GM19025 (cell line): ENCODE results near the gene KLK7.

ENCODE experiments used
- ATAC-seq: cut with Tn5 transposase; IDR thresholded peaks from one replicate; pipeline ENCODE4 v1.9.1; 2021; ENCODE audit warnings: mild to moderate bottlenecking, low read depth, moderate library complexity; ENCODE audit not compliant: unreplicated experiment

KLK7 gene

DNA sequence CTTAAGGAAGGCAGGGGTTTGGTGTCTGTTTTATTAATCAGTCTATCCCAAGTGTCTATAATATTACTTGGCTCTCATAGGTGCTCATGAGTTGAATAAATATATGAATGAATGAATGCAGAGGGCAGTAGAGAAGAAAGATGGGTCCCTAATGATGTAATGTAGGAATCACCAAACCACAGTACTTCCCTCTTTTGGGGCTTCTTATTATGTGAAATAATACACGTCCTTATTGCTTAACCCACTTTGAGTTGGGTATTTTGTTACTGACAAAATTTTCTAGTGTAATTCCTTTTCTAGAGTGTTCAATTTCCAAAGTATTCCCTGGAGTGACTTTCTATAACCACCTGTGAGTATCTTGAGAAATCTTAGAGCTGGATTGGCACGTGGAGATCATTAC is 44.1 kb downstream of the KLK7 start:
- ATAC-seq = no peak

DNA sequence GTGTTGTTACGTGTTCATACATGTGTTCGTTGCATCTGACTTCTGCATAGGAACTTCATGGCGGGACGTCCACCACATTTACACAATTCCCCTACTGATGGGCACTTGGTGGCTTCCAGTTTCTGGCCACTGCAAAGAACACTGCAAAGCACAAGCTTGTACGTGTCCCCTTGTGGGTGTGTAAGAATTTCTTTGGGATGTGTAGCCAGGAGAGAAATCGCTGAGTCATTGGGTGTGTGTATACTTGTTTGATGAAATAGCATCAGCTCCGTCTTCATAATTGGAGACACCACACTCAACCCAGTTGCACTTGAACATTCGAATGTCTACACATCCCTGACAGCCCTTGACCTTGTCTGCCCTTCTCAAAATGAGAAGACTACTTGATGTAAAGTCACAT is 50.1 kb downstream of the KLK7 start:
- ATAC-seq = no peak

DNA sequence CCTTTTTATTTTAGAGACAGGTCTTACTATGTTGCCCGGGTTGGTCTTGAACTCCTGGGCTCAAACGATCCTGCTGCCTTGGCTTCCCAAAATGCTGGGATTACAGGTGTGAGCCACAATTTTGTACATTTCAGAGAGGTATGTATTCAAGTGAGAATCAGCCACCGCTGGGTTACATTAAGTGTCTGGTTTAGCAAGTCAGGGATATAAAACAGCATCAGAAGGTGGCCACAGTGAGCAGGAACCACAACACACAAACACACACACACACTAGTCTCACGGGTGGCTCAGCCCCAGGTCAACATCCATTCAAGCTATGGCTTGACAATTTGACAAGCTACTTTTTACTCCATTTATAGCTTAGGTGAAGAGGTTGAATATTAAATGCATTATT is 51.0 kb downstream of the KLK7 start:
- no peak for ATAC-seq

DNA sequence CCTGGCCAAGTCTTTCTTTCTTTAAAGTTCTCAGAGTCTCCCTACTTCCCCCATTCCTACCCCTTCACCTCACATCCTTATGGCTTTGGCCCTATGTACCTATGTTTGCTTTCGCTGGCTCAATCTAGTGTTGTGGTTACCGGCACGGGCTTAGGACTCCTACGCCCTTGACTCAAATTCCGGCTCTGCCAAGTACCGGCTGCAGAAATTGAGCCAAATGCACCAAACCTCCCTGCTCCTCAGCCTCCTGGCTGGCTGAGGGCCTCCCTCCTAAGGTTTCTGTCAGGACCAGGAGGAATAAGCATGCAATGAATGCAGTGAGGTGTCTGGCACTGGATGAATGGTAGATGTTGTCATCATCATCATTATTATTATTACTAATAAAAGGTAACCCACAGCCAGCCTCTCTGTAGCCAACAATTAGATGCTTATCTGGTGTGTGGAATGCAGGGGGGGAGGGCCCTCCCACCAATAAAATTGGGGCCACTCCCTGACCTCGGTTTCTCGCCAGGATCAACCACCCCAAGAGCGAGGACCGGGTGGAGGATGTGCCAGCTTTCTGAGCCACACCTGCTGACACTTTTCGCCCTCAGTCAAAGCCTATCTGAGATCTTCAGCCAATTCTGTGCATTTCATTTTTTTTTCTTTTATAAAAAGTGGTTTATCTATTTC is 51.6 kb downstream of the KLK7 start:
- ATAC-seq = no peak

DNA sequence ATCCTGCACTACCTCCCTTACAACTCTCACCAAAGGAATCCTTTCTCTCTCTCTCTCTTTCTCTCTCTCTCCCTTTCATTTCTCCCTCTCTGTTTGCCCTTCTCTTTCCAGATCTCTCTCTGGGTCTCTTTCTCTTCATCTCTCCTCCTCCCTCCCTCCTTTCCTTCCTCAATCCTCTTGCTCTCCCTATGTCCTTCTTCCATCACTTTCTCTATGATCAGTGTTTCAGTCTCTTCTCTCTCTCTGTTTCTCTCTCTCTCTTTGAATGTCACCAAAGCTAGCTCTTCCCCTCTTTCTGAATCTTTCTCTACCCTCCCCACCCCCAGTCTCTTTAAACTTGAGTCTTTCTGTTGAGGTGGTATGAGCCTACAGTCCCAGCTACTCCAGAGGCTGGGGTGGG is 52.7 kb downstream of the KLK7 start:
- ATAC-seq = no peak

DNA sequence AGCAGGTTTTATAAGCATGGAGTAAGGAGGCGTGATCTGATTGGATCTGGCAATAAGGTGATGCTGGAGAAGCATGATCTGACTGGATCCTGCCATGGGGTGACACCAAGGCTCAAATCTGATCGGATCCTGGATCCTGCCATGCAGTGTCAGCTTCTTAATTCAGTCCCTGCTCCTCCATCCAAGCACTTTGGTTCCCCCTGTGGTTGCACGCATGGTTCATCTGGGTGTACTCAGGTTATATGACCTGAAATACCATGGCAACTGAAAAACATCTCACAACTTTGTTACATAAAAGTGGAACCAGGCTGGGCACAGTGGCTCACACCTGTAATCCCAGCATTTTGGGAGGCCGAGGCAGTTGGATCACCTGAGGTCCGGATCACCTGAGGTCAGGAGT is 54.9 kb downstream of the KLK7 start:
- no peak for ATAC-seq
